IMR-90 (cell line): ENCODE measurements around the gene ALDH1A2.

Experiments
- FOS ChIP-seq: fragments of 150-350 bp; IDR thresholded peaks from 2 replicates; pipeline ENCODE4 v1.6.1; 2016; ENCODE audit warnings: low read depth, low read length
- RAD21 ChIP-seq: IDR thresholded peaks from 2 replicates; pipeline ENCODE4 v1.6.1; 2012; ENCODE audit warnings: low read length, improper control_type of control experiment
- SMC3 ChIP-seq: fragments of 150-350 bp; IDR thresholded peaks from 2 replicates; pipeline ENCODE4 v1.6.1; 2016; ENCODE audit warnings: low read depth, mild to moderate bottlenecking, antibody characterized with exemption, low read length, moderate library complexity
- TF ChIP-seq, protein P1 (sequence below): conservative IDR thresholded peaks from 2 replicates; pipeline ENCODE4 v1.5.1; 2012; ENCODE audit warnings: mild to moderate bottlenecking, low read depth, low read length, improper control_type of control experiment
- TF ChIP-seq, protein P2 (sequence below): fragments of 150-350 bp; IDR thresholded peaks from 2 replicates; pipeline ENCODE4 v1.6.1; 2017; ENCODE audit warnings: mild to moderate bottlenecking, antibody characterized with exemption, low read length, low read depth

DNA sequence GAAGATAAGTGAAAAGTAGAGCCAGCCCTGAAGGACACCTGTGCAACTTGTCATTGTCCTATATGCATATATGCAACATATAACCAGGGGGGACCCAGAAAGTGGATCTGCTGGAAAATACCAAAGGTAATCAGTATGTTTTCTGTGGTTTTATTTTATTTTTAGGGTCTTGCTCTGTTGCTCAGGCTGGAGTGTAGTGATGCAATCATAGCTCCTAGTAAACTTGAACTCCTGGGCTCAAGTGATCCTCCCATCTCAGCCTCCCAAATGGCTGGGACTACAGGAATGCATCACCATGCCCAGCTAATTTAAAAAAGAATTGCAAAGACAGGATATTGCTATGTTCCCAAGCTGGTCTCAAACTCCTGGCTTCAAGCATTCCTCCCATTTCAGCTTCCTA is 18.0 kb upstream of the ALDH1A2 start:
- TF ChIP-seq, protein P1, sequence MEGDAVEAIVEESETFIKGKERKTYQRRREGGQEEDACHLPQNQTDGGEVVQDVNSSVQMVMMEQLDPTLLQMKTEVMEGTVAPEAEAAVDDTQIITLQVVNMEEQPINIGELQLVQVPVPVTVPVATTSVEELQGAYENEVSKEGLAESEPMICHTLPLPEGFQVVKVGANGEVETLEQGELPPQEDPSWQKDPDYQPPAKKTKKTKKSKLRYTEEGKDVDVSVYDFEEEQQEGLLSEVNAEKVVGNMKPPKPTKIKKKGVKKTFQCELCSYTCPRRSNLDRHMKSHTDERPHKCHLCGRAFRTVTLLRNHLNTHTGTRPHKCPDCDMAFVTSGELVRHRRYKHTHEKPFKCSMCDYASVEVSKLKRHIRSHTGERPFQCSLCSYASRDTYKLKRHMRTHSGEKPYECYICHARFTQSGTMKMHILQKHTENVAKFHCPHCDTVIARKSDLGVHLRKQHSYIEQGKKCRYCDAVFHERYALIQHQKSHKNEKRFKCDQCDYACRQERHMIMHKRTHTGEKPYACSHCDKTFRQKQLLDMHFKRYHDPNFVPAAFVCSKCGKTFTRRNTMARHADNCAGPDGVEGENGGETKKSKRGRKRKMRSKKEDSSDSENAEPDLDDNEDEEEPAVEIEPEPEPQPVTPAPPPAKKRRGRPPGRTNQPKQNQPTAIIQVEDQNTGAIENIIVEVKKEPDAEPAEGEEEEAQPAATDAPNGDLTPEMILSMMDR = no peak
- TF ChIP-seq RAD21 (no peak), SMC3 (no peak), FOS (no peak)
- TF ChIP-seq, protein P2, sequence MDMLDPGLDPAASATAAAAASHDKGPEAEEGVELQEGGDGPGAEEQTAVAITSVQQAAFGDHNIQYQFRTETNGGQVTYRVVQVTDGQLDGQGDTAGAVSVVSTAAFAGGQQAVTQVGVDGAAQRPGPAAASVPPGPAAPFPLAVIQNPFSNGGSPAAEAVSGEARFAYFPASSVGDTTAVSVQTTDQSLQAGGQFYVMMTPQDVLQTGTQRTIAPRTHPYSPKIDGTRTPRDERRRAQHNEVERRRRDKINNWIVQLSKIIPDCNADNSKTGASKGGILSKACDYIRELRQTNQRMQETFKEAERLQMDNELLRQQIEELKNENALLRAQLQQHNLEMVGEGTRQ = no peak
